ENCODE measurements around the gene CGRRF1. TPM values are rescaled to one million over a fixed set of nuclear protein-coding genes. Genes with fewer than 3 reads are reported as not detected.

CGRRF1 gene
- polyA plus RNA-seq, 1 of the 3 experiments (the other 2 are of a cell fraction) = 6.4 TPM

GRCh38 chr14:54465654-54466053 is 44.1 kb upstream of the CGRRF1 start:
- Histone ChIP-seq H3K9me2 (no peaks in the 10 kb centered on the region), H3K4me2 (no peak overlapping the region), H3K36me3 (replicated peaks in 1 of 2; ENCODE audit: control insufficient read depth in 1 of 2, insufficient read depth in 2 of 2, low read length in 1 of 2) (no peaks in the 10 kb centered on the region), H2AFZ (ENCODE audit: low read depth) (no peak overlapping the region), H3F3A (replicated peaks; ENCODE audit: insufficient read depth) (no peaks in the 10 kb centered on the region), H4K20me1 (ENCODE audit: insufficient read depth) (no peaks in the 10 kb centered on the region), H3K4me1 (ENCODE audit: control insufficient read depth in 1 of 2, insufficient read depth in 2 of 2, low read depth in 1 of 2, low read length in 1 of 2) (no peaks in the 10 kb centered on the region), H3K27me3 (ENCODE audit: insufficient read depth) (no peaks in the 10 kb centered on the region), H3K79me2 (ENCODE audit: insufficient read depth) (no peaks in the 10 kb centered on the region), H3K9ac (no peak overlapping the region), H3K4me3 (ENCODE audit: low read depth in 2 of 2, low read length in 1 of 2) (no peak overlapping the region), H3K27ac (ENCODE audit: low read depth in 2 of 2, low read length in 1 of 2) (no peak overlapping the region), H3K9me3 (no peaks in the 10 kb centered on the region)
- CTCF ChIA-PET = interaction anchor here (0.7 to 1.9 kb wide), 2 partner anchors 22 to 26 kb away, joined by 3 to 7 read pairs; partner anchors contain the start of gene GMFB
- WGBS (ENCODE audit: low lambda C conversion rate) = 68% methylated on average over 4 of the region's 4 CpGs
- DNase-seq = no peak
- TF ChIP-seq EP300 (IDR thresholded peaks at IDR 0.05; ENCODE audit: borderline replicate concordance in 1 of 2, low read depth in 1 of 2, low read length in 1 of 2) (no peak), CHD2 (IDR thresholded peaks at IDR 0.05; ENCODE audit: low read length, partially characterized antibody) (no peak), USF2 (IDR thresholded peaks at IDR 0.05; ENCODE audit: borderline replicate concordance, low read depth, low read length) (no peak), FOXM1 (IDR thresholded peaks at IDR 0.05; ENCODE audit: low read depth) (no peak), POLR2AphosphoS5 (IDR thresholded peaks at IDR 0.05; ENCODE audit: low read depth, low read length) (no peak), SIN3A (IDR thresholded peaks at IDR 0.05; ENCODE audit: borderline replicate concordance, low read depth, low read length) (no peak), RCOR1 (IDR thresholded peaks at IDR 0.05; ENCODE audit: low read length) (no peak), RXRA (IDR thresholded peaks at IDR 0.05; ENCODE audit: borderline replicate concordance, low read depth) (no peak), MXI1 (IDR thresholded peaks at IDR 0.05; ENCODE audit: low read depth, low read length) (no peak), CTCF (IDR thresholded peaks at IDR 0.05) (no peak), FOXJ3 (CRISPR knock-in tag; IDR thresholded peaks at IDR 0.05) (no peak), PBX3 (IDR thresholded peaks at IDR 0.05) (no peak), NRF1 (IDR thresholded peaks at IDR 0.05; ENCODE audit: low read depth, low read length) (no peak), NFIC (IDR thresholded peaks at IDR 0.05; ENCODE audit: borderline replicate concordance) (no peak), TEAD4 (IDR thresholded peaks at IDR 0.05; ENCODE audit: borderline replicate concordance, insufficient read depth) (no peak), JUND (IDR thresholded peaks at IDR 0.05) (no peak), MEF2A (IDR thresholded peaks at IDR 0.05; ENCODE audit: borderline replicate concordance, low read depth) (no peak)
- POLR2A ChIA-PET = no interaction called here
